GM19351 (cell line): ENCODE data around the gene SELENOM.
A peak's percentile ranks its signal among the peaks of the same experiment; 100 is the strongest.

Source experiments
- ATAC-seq: cut with Tn5 transposase; IDR thresholded peaks from one replicate; pipeline ENCODE4 v1.9.1; 2021; ENCODE audit warnings: mild to moderate bottlenecking, moderate library complexity; ENCODE audit not compliant: unreplicated experiment

Gene SELENOM, protein sequence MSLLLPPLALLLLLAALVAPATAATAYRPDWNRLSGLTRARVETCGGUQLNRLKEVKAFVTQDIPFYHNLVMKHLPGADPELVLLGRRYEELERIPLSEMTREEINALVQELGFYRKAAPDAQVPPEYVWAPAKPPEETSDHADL

DNA sequence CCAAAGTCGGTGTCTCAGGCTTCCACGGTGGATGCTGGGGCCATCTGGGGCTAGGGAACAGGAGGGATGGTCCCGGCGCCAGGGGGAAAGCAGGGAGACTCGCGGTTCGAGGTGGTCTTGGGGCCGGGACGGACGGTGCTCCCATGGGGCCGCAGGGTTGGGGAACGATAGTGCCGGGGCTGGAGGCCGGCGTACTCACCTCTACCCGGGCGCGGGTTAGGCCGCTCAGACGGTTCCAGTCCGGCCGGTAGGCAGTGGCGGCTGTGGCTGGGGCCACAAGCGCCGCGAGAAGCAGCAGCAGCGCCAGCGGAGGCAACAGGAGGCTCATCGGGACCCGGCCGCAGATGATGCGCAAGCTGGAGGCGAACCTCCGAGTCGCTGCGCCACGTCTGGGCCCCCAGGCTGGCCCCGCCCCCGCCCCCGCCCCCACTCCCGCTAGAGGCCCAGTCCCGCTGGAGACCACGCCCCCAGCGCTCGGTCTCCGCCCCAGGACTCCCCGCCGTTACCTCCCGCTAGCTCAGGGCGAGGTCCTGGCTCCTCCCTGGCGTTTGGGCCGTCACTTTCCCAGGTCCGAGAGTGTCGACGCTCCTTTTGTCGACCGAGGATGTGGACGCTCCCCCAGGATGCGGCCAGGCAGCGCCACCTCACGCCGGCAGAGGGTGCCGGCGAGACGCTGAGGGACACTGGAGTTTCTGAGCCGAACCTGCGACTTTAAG, at the start of gene SELENOM:
Gene SELENOM (minus strand): TSS at position 391 of the 716 bp plus-strand sequence. CDS start 63 bp downstream, at position 328.
- peak; percentile 76 for ATAC-seq

GRCh38 chr22:31155422-31155821, 48.1 kb upstream of the SELENOM start:
- ATAC-seq: no peak

- no peak for ATAC-seq
These were observed 47.6 kb upstream of the SELENOM start for GRCh38 chr22:31154975-31155374.

DNA sequence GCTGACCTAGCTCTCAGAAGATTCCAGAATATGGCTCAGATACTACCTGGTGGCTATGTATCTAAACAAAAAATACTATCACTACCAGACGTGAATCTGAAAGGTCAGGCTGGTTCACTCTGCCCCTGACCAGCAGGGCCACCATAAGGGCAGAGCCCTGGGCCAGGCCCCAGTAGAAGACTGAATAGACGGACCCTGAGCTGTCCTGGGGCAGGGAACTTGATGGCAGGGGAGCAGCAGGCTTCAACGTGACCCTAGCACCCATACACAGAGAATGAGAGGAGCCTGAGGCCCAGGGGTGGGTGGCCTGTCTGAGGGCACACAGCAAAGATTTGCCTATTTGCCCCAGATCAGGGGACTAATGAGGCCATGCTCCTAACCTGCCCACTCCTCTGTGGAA, 46.0 kb upstream of the SELENOM start:
- no peak for ATAC-seq

- no peak for ATAC-seq
These were observed 44.5 kb upstream of the SELENOM start for GRCh38 chr22:31151872-31152271.

DNA sequence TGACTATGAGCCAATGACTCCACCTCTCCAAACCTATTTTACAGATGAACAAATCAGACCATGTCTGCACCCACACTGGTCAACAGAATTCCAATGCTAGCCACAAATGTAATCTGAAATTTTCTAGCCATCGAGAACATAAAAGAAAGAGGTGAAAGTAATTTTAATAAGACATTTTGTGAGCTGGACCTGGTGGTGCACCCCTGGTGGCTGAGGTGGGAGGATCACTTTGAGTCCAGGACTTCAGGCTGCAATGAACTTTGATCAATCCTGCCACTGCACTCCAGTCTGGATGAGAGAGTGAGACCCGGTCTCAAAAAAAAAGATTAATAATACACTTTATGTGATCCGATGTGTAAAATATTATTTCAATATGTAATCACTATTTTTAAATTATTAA, 43.2 kb upstream of the SELENOM start:
- ATAC-seq: no peak

- ATAC-seq: no peak
These were observed 41.7 kb upstream of the SELENOM start for GRCh38 chr22:31148953-31149627.

DNA sequence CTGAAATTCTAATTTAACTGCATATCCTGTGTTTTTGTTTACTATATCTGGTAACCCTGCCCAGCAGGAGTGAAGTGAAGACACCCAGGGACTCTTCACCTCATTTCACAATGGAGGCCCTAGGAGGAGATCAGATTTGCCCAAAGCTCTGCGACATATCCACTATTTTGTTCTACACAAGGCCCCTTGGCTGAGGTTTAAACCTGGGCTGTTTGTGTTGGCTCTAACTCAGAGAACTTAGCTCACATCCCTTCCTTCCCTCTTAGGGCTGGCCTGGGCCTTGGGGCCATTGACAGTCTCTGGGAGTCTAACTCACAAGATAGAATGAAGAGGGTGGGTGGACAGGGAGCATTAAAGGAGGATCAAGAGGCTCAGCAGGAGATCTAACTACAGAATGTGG, 41.1 kb upstream of the SELENOM start:
- ATAC-seq: no peak

- ATAC-seq: no peak
These were observed 36.9 kb upstream of the SELENOM start for GRCh38 chr22:31144223-31144622.

DNA sequence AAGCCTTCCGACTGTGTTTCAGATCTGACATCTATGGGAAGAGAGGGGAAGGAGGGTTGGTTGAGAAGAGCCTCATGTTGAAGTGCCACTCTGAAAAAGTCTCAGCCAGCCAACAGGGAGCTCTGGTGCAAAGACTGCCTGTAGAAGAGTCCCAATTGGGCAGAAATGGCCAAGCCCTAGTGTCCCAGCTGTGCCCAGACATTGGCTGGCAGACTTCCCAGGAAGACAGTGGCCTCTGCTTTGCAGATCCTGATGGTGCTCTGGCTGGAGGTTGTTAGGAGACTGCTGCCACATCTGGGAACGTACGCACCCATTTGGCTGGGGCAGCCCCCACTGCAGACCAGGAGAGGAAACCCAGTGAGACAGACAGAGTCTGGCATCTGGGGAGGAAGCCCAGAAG, 36.2 kb upstream of the SELENOM start:
- no peak for ATAC-seq

DNA sequence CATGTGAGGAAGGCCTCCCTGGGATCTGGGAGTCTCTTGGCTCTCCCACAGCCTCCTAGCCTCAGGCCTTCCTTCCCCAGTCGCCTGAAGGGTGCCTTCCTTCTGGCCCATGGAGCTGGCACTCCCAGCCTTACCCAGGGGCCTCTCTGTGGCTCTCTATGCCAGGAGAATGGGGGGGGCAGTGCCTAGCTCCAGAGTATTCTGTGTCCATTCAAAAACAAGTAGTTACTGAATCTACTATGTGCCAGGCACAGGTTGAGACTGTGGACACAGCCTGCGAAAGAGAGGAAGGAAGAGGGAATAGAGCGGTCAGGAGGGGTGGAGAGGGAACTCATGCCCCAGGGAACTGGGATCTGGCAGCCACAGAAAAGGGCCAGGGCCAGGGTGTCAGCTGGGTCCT, 35.7 kb upstream of the SELENOM start:
- ATAC-seq: no peak

DNA sequence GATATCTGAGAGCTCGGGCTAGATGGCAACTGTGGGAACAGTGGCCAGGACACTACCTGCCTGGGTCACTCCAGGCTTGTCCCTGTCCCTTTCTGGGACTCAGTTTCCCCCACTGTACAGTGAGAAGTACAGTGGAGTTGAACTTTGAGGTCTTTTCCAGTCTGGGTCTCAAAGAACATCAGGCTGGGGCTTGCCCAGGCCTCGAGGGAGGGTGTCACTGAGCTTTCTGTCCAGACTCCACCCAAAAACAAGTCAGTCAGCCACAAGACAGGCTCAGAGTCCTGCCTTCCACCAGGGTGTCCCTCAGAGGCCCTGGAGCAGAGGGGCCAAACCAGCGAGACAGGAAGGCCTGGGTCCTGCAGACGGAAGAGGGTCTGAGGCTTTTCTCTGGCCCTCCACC, 34.9 kb upstream of the SELENOM start:
- ATAC-seq: no peak

DNA sequence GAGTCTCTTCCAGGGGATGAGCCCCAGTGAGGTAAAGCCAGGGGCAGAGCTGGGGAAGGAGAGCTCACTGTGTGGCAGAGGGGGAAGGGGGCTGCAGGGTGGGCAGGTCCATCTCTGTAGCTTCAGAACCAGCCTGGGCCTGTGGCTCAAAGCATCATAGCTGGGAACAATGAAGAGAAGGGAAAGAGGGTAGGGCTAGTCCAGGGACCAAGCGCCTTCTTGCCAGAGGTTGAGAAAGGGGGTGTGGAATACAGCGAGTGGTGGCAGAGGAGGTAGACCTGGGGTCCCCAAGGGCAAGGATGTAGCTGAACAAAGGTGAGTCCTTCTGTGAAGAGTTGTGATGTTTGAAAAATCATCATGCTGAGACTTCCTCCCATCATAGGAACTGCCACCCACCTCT, 34.2 kb upstream of the SELENOM start:
- ATAC-seq: no peak

DNA sequence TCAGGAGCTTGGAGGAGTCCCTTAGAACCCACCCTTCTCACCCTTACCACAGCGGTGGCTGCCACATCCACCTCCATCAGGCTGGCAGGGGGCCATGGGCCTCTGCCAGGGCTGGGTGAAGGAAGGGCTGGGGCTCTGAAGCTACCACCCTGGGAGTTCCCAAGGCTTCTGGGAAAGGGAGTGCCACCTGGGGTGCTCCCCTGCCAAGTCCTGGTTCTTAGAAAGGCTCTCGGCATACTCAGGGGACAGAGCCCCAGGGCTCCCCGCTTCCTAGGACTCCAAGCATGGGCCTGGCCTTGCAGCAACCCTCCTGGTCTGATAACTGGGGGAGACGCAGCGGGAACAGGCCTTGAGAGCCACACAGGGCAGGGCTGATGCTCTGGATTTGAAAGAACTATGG, 33.4 kb upstream of the SELENOM start:
- ATAC-seq: no peak

- ATAC-seq: no peak
These were observed 32.7 kb upstream of the SELENOM start, which contains the start of gene PLA2G3 for GRCh38 chr22:31139866-31140716. TSS of gene PLA2G3 (minus strand) at chr22:31140508. CDS start at chr22:31140354, 154 bp downstream.

GRCh38 chr22:31139066-31139465, 31.7 kb upstream of the SELENOM start:
- ATAC-seq: no peak

- no peak for ATAC-seq
These were observed 30.8 kb upstream of the SELENOM start for GRCh38 chr22:31138126-31138525.

DNA sequence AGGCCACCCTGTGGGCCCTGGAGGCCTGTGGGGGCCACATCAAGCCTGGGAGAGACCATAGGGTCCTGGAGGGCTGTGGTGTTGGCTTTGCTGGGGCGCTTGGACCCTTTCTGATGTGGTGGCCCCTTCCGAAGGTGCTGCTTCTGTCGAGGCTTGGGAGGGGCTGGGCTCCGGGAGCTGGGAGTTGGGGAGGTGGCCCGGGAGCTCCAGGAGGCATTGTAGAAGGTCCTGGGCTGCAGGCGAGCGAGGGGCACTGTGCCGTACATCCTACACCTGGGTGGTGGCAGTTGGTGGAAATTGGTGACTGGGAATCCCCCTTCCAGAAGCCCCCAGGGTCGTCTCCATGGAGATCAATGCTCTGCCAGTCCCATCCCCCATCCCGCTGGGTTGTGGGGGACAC, 30.4 kb upstream of the SELENOM start:
- no peak for ATAC-seq

- ATAC-seq: no peak
These were observed 29.3 kb upstream of the SELENOM start for GRCh38 chr22:31136711-31137110.

DNA sequence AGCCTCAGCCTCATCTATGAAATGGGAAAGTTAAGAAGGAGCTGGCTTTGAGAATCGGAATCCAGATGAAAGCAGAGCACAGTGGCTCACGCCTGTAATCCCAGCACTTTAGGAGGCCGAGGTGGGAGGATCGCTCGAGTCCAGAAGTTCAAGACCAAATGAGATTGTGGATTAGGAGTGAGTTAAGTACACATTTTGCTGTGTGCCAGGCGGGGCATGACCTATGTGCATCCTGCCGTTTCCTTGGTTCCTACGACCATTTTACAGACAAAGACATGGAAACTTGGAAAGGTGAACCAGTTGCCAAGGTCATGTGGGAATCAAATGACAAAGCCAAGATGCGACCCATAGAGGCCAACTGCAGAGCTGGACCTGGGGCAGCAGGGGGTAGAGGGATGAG, 28.8 kb upstream of the SELENOM start:
- no peak for ATAC-seq

DNA sequence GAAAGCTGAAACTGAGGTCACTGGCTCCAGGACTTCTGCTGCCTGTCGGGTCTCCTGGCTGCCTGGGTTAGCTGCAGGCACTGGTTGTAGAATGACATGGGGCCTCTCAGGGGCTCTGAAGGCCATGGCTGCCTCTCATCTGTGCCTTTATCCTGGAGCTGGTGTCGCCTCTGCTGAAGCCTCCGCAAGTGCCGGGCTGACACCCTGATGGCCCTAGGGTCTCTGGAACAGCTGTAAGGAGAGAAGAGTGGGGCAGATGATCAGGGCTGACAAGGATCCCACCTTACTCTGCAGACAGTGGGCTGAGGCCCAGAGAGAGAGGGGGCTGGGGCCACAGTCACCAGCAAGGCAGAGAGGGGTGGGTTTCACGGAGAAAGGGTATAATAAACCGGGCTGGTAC, 28.3 kb upstream of the SELENOM start:
- no peak for ATAC-seq
